HG03354 (cell line): ENCODE measurements around the gene SIGLEC8.
"Not testable (repeated sequence)": the region's sequence is repeated elsewhere in the genome, so short reads cannot be mapped to it uniquely, and the experiment has no call there.

Experiments
- ATAC-seq: cut with Tn5 transposase; IDR thresholded peaks from one replicate; pipeline ENCODE4 v1.9.1; 2021; ENCODE audit warnings: mild to moderate bottlenecking; ENCODE audit not compliant: unreplicated experiment, poor library complexity, severe bottlenecking

The SIGLEC8 gene

GRCh38 chr19:51458051-51458645 lies at the start of gene SIGLEC8:
SIGLEC8 (minus strand) TSS chr19:51458454; CDS start chr19:51458387, 67 bp downstream.
- no peak for ATAC-seq

GRCh38 chr19:51507640-51508058 lies 49.4 kb upstream of the SIGLEC8 start:
- ATAC-seq: no peak

- no peak for ATAC-seq
Observed at GRCh38 chr19:51507192-51507591, 48.9 kb upstream of the SIGLEC8 start.

- ATAC-seq: no peak
Observed at GRCh38 chr19:51505904-51506303, 47.6 kb upstream of the SIGLEC8 start.

- no peak for ATAC-seq
Observed at GRCh38 chr19:51503896-51504295, 45.6 kb upstream of the SIGLEC8 start.

- ATAC-seq: no peak
Observed at GRCh38 chr19:51503286-51503817, 45.1 kb upstream of the SIGLEC8 start.

GRCh38 chr19:51501594-51502263 lies 43.5 kb upstream of the SIGLEC8 start, which contains the start of gene SIGLEC12:
SIGLEC12 (minus strand) TSS chr19:51501800; CDS start chr19:51501733, 67 bp downstream.
- no peak for ATAC-seq

GRCh38 chr19:51500931-51501330 lies 42.7 kb upstream of the SIGLEC8 start:
- ATAC-seq: not testable (repeated sequence)

- no peak for ATAC-seq
Observed at GRCh38 chr19:51497666-51498065, 39.4 kb upstream of the SIGLEC8 start.

- ATAC-seq: no peak
Observed at GRCh38 chr19:51493776-51494175, 35.5 kb upstream of the SIGLEC8 start.

GRCh38 chr19:51491586-51491985 lies 33.3 kb upstream of the SIGLEC8 start:
- ATAC-seq: no peak

GRCh38 chr19:51490676-51491075 lies 32.4 kb upstream of the SIGLEC8 start:
- ATAC-seq: no peak

GRCh38 chr19:51489113-51489512 lies 30.9 kb upstream of the SIGLEC8 start:
- no peak for ATAC-seq

- no peak for ATAC-seq
Observed at GRCh38 chr19:51488491-51488890, 30.2 kb upstream of the SIGLEC8 start.

- ATAC-seq: no peak
Observed at GRCh38 chr19:51485960-51486660, 27.9 kb upstream of the SIGLEC8 start.

GRCh38 chr19:51480590-51480989 lies 22.3 kb upstream of the SIGLEC8 start:
- no peak for ATAC-seq

GRCh38 chr19:51479531-51480331 lies 21.5 kb upstream of the SIGLEC8 start:
- no peak for ATAC-seq

- no peak for ATAC-seq
Observed at GRCh38 chr19:51478381-51479234, 20.4 kb upstream of the SIGLEC8 start, which contains the start of gene CEACAM18. CEACAM18 (plus strand) TSS chr19:51478539.

GRCh38 chr19:51477344-51477743 lies 19.1 kb upstream of the SIGLEC8 start:
- ATAC-seq: no peak
